ENCODE results near the gene XCL1.
"Not testable (repeated sequence)": the region's sequence is repeated elsewhere in the genome, so short reads cannot be mapped to it uniquely, and the experiment has no call there.

XCL1 gene

DNA sequence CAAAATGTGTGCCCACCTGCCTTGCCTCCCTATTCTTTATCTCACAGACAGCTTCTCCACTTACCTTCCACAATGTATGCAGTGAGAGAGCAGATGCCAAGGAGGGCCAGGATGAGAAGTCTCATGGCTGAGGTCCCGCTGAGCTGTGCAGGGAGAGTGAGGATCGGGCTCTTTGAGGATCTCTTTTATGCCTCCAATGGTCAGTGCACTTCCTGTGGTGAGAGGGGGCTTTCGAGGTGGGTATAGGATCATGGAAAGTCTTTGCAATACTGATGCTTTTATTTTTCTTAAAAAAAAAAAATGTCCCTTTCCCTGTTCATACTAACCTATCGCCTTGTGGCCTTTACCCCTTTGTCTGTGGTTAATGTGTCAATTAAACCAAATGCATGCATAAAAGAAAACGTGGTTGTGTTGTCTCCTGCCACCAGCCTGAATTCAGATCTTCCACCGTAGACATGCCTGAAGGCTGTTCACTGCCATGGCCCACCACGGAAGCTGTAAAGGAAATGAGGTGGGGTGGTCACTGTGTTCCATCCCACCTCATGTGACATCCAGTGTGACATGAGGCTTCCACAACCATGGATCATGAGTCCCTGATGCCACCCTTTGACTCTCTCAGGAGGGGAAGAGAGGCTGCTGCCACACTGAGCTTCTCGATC, 32.4 kb upstream of the XCL1 start, which contains the start of gene XCL2:
Gene XCL2 (minus strand): TSS at position 158 of the 659 bp plus-strand sequence. CDS start 33 bp downstream, at position 125.
- not testable (repeated sequence) for H3K27me3 ChIP-seq (ENCODE audit: insufficient read depth, poor library complexity, severe bottlenecking); H3K27ac ChIP-seq (replicated peaks); DNase-seq (ENCODE audit: low read depth in 1 of 2, low spot score in 1 of 2); H3K4me3 ChIP-seq (replicated peaks; ENCODE audit: insufficient read depth, low read length)

DNA sequence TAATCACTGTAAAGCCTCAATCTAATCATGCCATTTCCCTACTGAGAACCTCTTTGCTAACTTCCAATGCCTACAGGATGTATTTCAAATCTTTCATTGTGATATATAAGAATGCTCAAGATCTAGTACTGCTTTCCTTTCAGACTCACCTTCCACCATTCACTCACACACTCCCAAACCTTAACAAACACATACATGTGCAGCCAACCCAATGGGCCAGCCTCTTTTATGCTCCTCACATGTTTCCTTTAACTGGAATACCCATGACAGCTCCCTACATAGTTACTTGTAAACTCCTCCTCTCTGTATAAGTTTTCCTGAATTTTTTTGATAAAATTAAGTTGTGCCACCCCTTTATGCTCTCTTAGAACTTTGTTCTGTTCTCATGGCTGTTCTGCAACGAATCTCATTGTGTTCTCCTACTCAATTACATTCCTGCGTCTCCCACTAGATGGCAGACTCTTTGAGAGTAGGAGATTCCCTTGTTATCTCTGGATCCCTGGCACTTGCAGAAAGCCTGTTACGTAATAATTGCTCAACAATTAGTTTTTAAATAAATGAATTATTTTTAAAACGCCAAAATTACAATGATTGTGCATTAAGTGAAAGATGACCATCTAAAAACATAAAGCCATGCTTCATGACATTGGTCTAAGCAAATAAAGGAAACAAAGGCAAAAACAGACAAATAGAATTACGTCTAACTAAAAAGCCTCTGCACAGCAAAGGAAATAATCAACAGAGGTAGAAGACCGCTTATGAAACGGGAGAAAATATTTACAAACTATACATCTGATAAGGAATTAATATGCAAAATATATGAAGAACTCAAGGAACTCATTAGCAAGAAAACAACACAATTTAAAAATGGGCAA, 30.5 kb upstream of the XCL1 start:
- not testable (repeated sequence) for H3K27ac ChIP-seq (replicated peaks); H3K4me3 ChIP-seq (replicated peaks; ENCODE audit: insufficient read depth, low read length); H3K27me3 ChIP-seq (ENCODE audit: insufficient read depth, poor library complexity, severe bottlenecking)
- DNase-seq (ENCODE audit: low read depth in 1 of 2, low spot score in 1 of 2), result peak; percentile 39 to 48

DNA sequence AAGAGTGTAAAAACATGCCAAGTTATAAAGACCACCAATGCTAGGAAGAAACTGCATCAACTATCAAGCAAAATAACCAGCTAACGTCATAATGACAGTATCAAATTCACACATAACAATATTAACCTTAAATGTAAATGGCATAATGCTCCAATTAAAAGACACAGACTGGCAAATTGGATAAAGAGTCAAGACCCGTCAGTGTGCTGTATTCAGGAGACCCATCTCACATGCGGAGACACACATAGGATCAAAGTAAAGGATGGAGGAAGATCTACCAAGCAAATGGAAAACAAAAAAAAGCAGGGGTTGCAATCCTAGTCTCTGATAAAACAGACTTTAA, 29.9 kb upstream of the XCL1 start:
- not testable (repeated sequence) for H3K4me3 ChIP-seq (replicated peaks; ENCODE audit: insufficient read depth, low read length); H3K27me3 ChIP-seq (ENCODE audit: insufficient read depth, poor library complexity, severe bottlenecking); DNase-seq (ENCODE audit: low read depth in 1 of 2, low spot score in 1 of 2); H3K27ac ChIP-seq (replicated peaks)

DNA sequence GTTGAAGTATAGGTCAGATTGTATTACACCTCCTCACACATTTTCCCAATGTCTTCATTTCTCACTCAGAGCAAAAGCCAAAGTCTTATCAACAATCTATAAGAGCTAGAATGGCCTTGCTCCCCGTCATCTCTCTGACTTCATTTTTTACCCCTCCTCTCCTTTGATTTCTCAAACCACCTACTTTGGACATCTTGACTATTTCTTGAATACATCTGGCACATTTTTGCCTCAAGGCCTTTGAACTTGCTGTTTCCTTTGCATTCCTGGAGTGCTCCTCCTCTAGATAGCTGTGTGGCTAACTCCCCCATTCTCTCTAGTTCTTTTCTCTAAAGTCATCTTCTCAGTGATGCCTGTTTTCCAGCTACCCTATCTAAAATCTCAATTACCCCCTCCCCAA, 25.4 kb upstream of the XCL1 start:
- TF ChIP-seq, protein P1, sequence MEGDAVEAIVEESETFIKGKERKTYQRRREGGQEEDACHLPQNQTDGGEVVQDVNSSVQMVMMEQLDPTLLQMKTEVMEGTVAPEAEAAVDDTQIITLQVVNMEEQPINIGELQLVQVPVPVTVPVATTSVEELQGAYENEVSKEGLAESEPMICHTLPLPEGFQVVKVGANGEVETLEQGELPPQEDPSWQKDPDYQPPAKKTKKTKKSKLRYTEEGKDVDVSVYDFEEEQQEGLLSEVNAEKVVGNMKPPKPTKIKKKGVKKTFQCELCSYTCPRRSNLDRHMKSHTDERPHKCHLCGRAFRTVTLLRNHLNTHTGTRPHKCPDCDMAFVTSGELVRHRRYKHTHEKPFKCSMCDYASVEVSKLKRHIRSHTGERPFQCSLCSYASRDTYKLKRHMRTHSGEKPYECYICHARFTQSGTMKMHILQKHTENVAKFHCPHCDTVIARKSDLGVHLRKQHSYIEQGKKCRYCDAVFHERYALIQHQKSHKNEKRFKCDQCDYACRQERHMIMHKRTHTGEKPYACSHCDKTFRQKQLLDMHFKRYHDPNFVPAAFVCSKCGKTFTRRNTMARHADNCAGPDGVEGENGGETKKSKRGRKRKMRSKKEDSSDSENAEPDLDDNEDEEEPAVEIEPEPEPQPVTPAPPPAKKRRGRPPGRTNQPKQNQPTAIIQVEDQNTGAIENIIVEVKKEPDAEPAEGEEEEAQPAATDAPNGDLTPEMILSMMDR (IDR thresholded peaks at IDR 0.05; ENCODE audit: insufficient read depth, low read length), result no peak
- no peak for TF ChIP-seq GABPA (IDR thresholded peaks at IDR 0.05; ENCODE audit: low read depth)
- TF ChIP-seq, protein P2, sequence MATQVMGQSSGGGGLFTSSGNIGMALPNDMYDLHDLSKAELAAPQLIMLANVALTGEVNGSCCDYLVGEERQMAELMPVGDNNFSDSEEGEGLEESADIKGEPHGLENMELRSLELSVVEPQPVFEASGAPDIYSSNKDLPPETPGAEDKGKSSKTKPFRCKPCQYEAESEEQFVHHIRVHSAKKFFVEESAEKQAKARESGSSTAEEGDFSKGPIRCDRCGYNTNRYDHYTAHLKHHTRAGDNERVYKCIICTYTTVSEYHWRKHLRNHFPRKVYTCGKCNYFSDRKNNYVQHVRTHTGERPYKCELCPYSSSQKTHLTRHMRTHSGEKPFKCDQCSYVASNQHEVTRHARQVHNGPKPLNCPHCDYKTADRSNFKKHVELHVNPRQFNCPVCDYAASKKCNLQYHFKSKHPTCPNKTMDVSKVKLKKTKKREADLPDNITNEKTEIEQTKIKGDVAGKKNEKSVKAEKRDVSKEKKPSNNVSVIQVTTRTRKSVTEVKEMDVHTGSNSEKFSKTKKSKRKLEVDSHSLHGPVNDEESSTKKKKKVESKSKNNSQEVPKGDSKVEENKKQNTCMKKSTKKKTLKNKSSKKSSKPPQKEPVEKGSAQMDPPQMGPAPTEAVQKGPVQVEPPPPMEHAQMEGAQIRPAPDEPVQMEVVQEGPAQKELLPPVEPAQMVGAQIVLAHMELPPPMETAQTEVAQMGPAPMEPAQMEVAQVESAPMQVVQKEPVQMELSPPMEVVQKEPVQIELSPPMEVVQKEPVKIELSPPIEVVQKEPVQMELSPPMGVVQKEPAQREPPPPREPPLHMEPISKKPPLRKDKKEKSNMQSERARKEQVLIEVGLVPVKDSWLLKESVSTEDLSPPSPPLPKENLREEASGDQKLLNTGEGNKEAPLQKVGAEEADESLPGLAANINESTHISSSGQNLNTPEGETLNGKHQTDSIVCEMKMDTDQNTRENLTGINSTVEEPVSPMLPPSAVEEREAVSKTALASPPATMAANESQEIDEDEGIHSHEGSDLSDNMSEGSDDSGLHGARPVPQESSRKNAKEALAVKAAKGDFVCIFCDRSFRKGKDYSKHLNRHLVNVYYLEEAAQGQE (IDR thresholded peaks at IDR 0.05; ENCODE audit: insufficient replicate concordance, low read depth), result no peak
- no peak for TF ChIP-seq POLR2AphosphoS5 (IDR thresholded peaks at IDR 0.05; ENCODE audit: low read depth)
- no peak for TF ChIP-seq SPI1 (IDR thresholded peaks at IDR 0.05; ENCODE audit: borderline replicate concordance, low read depth)
- Histone ChIP-seq H3K4me3 (replicated peaks; ENCODE audit: insufficient read depth, low read length) (no peak overlapping the region), H3K27me3 (ENCODE audit: insufficient read depth, poor library complexity, severe bottlenecking) (no peaks in the 10 kb centered on the region), H3K27ac (replicated peaks) (no peak overlapping the region)
- no peak for DNase-seq (ENCODE audit: low read depth in 1 of 2, low spot score in 1 of 2)

DNA sequence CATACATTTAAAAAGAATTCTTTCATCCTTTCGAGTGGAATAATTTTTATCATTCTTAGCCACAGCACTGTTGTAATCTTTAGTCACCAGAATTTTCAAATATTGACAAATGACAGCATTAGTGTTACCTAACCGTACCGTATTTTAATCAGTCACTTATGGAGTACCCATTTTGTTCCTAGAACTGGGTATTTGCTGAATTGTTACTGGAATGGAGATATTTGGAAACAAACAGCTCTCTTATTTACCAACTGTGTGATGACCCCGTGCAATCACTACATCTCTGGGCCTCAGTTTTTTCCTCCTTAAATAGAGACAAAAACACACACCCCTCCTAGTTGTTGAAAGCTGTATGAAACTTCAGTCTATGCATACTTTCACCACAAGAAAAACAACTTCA, 24.7 kb upstream of the XCL1 start:
- Histone ChIP-seq H3K27me3 (ENCODE audit: insufficient read depth, poor library complexity, severe bottlenecking) (no peaks in the 10 kb centered on the region), H3K4me3 (replicated peaks; ENCODE audit: insufficient read depth, low read length) (no peak overlapping the region), H3K27ac (replicated peaks) (no peak overlapping the region)
- TF ChIP-seq, protein P2 (IDR thresholded peaks at IDR 0.05; ENCODE audit: insufficient replicate concordance, low read depth), result no peak
- TF ChIP-seq GABPA (IDR thresholded peaks at IDR 0.05; ENCODE audit: low read depth) (no peak), SPI1 (IDR thresholded peaks at IDR 0.05; ENCODE audit: borderline replicate concordance, low read depth) (no peak), POLR2AphosphoS5 (IDR thresholded peaks at IDR 0.05; ENCODE audit: low read depth) (no peak)
- TF ChIP-seq, protein P1 (IDR thresholded peaks at IDR 0.05; ENCODE audit: insufficient read depth, low read length), result no peak
- DNase-seq (ENCODE audit: low read depth in 1 of 2, low spot score in 1 of 2), result no peak

All from HL-60 (cell line).